ENCODE measurements around the gene CYP2D6.
"Not testable (repeated sequence)": the region's sequence is repeated elsewhere in the genome, so short reads cannot be mapped to it uniquely, and the experiment has no call there.

- not testable (repeated sequence) for TF ChIP-seq CTCF (IDR thresholded peaks at IDR 0.05; ENCODE audit: low read depth, low read length, missing input control); REST (IDR thresholded peaks at IDR 0.05); ZBTB33 (IDR thresholded peaks at IDR 0.05); TAF1 (conservative IDR thresholded peaks at IDR 0.05); RAD21 (IDR thresholded peaks at IDR 0.05); EGR1 (IDR thresholded peaks at IDR 0.05; ENCODE audit: low read depth in 2 of 2); MAX (IDR thresholded peaks at IDR 0.05); SP1 (IDR thresholded peaks at IDR 0.05); JUND (IDR thresholded peaks at IDR 0.05); GABPA (IDR thresholded peaks at IDR 0.05 in 1 of 2, conservative IDR thresholded peaks at IDR 0.05 in 1 of 2); RXRA (IDR thresholded peaks at IDR 0.05)
Measured at GRCh38 chr22:42104332-42104860, 26.2 kb downstream of the CYP2D6 start.
